Measurements from ENCODE around the gene THUMPD2.

The THUMPD2 gene

DNA sequence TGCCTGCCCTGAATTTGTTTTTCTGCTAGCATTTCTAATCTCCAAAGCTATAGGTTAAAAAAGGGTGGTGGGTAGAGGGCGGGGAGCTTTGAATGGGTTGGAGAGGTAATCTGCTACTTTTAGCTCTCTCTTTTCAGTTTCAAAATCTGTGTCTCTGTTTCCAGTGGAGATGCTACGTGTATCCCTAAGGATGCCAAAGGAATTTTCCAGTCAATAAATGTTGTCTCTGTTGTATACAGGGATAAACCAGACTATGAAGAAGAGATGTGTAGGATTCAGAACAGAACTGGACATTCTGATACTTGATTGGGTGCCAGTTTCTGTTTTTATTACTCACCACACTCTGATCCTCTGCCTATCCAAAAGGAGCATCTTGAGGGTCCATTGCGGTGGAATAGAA is 63.2 kb downstream of the THUMPD2 start:
- no peak for DNase-seq

DNA sequence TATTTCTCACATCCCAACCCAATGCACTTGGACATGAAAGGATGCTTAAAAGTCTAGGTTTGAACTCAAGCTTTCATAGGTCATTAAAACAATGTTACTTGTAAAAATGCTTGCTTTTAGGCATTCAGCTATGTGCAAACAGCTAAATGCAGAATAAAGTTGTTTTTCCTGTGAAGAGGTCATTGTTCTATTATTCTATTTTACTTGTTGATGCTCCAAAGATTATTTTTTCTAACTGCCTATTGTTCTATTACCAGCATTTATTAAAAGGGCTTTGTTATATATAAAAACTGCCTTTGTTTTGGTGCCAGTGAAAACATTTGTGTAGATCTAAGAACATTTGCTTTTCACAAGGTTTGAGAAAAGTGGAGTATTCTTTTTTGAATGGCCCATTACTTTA is 64.0 kb downstream of the THUMPD2 start:
- no peak for DNase-seq

DNA sequence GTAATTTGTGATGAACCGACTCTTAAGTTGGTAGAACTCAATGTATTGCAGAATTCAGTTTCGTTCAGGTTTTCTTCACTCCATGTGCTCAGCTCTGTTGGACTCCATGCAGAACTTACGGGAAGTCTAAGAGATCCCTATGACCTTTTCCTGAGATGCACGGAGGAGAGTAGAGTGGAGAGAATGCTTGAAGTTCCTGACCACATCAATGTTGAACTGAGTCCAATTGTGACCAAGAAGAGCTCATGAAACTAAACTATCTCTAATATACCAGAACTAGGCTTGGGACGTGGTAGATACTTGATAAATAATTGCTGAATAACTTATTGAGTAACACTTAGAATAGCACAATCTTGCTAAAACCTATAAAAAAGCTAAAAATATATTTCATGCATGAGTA is 66.1 kb downstream of the THUMPD2 start:
- DNase-seq: no peak

DNA sequence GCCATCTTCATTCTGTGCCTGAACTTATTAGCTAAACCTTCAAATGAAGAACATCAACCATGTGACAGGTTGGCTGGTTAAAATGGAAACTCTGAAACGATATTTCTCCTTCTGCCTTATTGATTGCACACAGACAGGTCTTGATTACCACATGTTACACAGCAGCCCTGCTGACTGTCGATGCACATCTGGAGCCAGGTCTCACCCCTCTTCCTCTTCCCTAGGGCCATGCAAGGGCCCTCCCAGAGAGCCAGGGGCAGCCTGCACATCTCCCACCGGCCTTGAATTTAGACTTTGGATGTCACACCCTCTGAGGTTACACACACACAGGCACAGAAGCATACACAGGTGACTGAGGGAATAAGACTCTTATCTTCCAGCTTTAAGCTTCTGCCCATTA is 68.3 kb downstream of the THUMPD2 start:
- DNase-seq: no peak

DNA sequence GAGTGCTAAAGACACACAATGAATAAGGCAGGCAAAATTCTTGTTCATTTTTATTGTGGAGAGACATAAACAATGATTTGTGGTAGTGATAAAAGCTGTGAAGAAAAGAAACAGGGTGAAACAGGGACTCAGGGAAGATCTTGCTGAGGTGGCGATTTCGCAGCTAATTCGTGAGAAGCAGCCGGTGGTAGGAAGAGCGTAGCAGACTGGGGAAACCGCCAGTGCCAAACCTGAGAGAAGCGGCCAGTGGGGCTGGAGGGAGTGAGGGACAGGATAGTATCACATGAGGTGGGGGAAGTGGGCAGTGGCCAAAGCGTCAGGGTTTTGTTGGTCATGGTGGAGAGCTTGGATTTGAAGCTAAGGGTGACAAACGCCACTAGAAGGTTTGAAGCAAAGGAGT is 71.1 kb downstream of the THUMPD2 start:
- no peak for DNase-seq

DNA sequence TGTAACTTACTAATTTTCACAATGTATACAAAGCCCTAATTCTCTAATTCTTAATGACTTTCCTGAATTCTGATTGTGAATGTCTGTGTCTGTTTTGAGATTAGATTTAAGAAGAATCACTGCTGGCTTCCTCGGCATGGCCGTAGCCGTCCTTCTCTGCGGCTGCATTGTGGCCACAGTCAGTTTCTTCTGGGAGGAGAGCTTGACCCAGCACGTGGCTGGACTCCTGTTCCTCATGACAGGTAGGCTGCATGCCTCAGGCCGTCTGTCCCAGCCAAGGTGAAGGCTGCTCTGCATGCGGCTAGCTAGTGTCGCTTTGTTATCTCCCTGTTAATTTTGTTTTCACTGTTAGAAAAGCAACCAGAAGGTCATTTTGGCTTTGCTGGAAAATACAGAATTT is 72.1 kb downstream of the THUMPD2 start:
- DNase-seq: no peak

DNA sequence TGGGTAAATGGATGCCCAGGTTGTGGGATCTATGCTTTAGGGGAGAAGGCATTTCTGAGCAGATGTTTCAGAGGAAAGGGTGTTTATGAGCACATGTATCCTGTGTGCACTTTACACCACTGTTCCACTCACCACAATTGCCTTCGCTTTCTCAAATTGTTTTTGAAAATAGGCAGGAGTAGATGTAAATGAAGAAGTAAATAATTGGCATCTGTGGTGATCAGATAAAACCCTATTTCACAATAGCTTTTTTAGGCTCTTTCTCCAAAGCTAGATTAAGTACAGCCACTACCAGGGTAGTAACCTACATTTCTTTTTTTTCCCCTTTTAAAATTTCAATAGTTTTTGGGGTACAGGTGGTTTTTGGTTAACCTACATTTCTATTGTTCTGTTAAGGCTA is 72.7 kb downstream of the THUMPD2 start:
- DNase-seq: no peak

DNA sequence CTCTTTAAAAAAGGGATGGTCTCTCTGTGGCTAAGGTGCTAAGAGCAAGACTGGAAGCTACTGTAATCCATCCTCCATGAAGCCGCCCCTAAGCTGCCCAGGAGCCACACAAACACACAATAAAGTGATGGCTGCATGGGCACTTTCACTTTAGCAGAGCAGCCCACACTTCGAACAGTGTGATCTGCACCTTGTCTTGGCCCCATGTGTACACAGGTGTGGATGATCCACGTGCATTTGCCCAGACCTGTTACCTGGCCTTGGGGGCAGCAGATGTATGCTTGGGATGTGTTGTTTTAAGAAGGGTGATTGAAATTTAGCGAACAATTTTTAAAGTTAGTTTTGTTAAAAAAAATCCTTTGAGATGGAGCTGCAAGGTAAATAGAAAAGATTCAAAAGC is 73.4 kb downstream of the THUMPD2 start:
- DNase-seq: peak; percentile 83

DNA sequence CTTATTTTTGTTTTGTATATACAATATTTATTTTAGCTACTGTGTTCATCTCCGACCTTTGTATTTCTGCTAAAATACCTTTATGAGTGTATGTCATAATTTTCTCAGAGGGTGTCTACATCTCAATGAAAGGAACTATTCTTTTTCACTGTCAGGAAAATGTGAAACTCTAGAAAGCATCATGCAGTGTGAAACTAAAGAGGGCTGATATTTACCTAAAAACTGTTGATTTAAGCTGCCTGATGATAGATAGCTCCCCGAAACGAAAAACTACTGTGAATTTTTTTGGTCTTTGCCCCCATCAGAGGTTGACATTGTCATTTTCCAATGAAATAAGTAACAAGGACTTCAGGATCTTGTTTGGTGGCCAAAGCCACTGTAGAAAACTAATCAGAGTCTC is 74.5 kb downstream of the THUMPD2 start:
- DNase-seq: peak; percentile 85

DNA sequence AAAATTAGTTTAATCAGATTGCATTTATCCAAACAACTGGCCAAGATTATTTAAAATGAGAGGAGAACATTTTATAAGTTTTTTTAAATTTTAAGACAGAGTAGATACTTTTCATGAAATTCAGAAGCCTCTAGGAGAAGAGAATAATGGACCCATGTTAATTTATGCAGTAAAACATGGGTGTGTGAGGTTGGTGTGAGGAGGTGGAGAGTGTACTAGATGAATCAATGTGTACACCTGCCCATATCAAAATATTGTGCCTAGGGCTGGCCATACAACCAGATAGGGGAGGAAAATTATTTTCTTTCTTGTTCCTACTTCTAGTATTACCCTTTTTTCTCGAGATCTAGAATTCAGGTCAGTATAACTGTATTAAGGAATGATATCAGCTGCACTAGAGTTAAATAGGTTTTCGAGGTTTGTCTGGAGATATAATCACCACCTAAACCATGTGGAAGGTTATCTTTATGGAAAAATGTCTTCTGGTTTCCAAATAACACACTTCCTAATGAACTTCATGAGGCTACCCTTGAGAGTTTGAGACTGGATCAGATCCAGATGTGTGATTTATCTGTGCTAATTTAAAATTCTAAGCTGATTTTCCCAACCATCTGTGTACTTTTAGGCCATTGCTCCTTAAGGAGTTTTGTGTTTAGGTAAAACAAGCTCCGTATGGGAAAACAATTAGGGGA is 75.7 kb downstream of the THUMPD2 start:
- no peak for DNase-seq

DNA sequence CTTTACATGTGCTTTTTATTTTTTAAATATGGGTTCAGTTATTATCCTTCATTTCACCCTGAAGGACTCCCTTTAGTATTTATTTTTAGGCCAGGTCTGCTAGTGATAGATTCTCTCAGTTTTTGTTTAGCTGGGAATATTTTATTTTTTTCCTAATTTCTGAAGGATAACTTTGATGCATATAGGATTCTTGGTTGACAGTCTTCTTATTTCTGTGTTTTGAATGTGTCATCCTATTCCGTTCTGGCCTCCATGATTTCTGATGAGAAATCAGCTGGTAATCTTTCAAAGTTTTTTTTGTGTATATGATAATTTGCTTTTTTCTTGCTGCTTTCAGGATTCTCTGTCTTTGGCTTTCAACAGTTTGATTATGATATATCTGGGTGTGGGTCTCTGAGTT is 77.9 kb downstream of the THUMPD2 start:
- DNase-seq: no peak

DNA sequence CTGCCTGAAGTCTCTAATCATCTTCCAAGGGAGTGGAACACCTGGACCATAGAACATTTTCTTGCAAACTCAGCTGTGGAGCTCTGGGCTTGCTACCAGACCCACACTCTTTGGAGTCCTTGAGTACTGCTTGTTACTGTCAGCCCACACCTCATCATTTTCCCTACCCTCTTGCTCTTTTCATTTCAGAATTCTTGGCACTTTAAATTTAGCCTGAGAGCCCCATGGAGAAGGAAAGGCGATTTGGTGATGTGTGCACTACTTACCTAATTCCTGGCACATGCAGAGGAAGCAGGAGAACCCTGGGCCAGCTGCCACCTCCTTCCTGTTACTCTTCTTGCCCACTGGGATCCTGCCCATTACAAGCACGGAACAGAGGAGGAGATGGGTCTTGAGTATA is 81.6 kb downstream of the THUMPD2 start:
- DNase-seq: peak; percentile 78

DNA sequence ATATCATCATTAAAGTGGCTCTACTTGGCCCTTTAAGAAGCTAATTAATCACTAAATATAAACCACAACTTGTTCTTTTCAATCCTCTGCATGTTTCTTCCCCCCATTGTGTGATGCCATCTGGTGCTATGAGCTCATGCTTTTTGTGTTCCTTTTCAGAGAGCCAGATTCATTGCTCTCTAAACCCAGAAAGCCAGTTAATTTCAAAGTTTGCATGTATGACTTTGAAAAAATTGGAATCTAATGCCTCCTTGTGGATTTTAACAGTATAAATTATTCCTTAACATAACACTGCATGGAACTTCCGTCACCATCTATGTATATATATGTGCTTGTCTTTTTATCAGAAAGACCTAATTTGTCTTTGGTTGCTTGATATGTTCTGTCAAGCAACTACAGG is 82.2 kb downstream of the THUMPD2 start:
- DNase-seq: peak; percentile 86

DNA sequence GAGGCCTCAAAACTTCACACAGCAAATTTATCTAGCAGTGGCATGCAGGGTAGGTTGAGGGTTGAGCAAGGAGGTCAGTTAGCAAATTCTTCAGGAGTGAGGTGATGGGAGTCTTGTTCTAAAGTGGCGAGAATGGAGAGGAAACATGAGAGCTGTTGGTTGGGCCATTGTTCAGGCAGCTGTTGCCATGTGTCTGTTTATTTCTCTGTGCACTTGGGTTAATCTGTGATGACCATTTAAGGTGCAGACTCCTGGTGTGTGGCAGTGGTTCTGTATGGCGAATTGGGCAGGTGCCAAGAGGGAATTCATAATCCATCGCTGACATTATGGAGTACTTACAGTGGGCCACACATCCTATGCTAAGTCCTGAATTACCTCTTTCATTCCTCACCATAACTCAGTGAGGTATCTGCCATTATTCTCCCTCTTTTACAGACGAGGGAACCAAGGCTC is 82.9 kb downstream of the THUMPD2 start:
- peak; percentile 96 for DNase-seq

DNA sequence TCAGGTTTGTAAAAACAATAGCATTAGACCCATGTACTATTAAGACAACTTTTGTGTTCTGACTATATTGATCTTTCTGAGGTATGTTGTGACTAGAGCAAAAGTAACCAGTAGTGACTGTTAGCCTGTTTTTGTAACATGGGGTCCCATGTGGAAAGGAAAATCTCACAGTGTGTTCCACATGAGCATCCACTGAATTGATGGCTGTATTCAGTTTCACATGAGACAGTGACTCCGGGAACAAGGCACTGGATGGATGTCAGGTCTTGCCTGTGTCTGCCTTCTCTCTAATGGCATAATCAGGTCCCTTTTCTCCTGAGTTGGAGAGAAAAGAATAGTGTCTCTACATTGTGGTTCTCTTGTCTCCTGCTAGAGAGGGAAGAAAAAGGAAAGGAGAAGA is 85.8 kb downstream of the THUMPD2 start:
- DNase-seq: peak; percentile 18

DNA sequence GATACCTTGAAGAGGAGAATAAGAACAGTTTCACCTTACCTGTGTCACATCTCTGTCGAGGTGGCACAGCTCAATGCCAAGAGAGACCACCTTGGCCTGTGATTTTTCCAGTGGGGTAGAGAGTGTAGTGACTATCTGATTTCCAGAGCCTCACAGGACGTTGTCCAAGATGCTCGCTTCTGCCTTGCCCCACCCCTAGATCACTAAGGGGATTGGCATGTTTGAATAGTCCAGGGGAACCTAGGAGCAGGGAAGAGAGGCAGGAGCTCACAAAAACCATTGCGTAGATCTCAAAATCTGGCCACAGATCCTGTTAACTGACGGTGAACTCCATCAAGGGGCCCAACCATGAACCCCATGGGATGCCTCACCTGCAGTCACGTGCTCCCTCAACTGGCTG is 89.2 kb downstream of the THUMPD2 start:
- peak; percentile 56 for DNase-seq

DNA sequence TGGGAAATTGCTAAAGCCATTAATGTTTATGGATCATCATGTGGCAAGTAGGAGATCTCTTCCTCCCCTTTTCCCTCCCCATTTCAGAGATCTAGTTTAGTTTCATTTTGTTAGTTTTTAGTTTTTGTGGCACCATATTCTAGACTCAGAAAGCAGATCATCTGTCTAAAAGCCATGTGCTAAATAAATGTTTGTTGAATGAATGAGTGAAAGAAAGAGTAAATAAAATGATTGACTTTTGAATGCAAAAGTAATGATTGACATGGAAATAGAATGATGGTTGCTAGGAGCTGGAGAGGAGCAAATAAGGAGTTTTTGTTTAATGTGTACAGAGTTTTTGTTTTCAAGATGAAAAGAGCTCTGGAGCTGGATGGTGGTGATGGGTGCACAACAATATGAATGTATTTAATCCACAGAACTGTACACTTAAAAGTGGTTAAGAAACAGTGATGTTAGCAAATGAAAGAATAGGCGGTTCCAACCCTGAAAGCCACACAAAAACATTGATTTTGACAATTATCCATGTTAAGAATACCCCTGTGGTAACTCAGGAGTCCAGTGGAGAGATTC is 89.7 kb downstream of the THUMPD2 start:
- peak; percentile 67 for DNase-seq

DNA sequence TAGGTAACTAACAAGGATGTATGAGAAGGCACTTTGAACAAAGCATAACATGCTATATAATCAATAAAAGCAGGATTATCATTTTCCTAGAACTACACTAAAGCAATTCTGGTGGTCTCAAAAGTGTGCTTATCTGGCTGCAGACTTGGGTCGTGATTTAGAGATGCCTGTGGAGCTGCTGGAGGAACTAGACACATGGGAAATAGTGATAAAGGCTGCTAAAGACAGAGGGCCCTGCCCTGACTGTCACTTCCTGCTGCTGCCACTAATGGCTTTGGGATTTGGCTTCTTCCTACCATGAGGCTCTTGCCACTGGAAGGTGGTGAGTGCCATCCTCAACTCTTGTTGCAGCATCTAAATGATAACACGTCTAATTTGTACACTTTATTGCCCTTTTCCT is 90.9 kb downstream of the THUMPD2 start:
- peak; percentile 63 for DNase-seq

DNA sequence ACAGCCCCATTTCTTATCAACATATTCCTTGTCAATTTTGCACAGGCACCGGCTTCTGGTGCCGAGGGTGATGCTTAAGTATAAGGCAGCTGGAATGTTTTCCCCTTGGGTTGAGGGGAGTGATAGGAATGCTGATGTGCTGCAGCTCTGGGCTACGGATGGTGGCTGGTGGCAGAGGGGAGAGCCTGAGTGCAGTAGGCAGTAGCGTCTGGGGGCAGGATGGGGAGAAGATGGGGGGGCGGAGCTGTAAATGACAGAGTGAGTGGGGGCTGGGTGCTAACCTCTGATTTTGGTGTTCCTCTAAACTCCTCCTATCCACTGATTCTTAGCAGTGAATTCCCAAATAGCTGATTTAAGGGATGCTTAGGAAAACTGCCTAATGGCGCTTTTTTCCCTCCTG is 92.6 kb downstream of the THUMPD2 start:
- DNase-seq: no peak
